Measurements from ENCODE around the gene ATAD5.

DNA sequence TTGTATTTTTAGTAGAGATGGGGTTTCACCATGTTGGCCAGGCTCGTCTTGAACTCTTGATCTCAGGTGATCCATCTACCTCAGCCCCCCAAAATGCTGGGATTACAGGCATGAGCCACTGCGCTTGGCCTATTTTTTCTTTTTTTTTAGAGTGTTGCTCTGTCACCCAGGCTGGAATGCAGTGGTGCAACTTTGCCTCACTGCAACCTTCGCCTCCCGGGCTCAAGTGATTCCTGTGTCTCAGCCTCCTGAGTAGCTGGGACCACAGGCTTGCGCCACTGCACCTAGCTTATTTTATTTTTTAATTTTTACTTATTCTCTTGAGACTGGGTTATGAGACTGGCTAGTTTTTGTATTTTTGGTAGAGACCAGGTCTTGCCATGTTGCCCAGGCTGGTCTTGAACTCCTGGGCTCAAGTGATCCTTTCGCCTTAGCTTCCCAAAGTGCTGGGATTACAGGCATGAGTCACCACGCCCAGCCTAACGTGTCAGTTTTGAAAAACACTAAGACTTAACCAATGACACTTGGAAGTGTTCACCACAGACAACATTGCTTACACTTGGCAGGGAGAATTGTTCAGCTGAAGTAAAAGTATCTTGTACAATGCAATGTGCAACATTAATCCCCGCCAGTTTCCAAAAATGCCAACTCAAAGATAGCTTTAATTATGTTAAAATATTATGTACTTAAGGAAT is 26.9 kb downstream of the ATAD5 start:
- no peak for TF ChIP-seq POLR2A (IDR thresholded peaks at IDR 0.05; ENCODE audit: low read length)
- no peak for TF ChIP-seq GATA1 (IDR thresholded peaks at IDR 0.05; ENCODE audit: low read depth, low read length)
